GM19025 (cell line): ENCODE data around the gene LRGUK.
A peak's percentile ranks its signal among the peaks of the same experiment; 100 is the strongest.
"Not testable (repeated sequence)": the region's sequence is repeated elsewhere in the genome, so short reads cannot be mapped to it uniquely, and the experiment has no call there.

Experiments
- ATAC-seq: cut with Tn5 transposase; IDR thresholded peaks from one replicate; pipeline ENCODE4 v1.9.1; 2021; ENCODE audit warnings: mild to moderate bottlenecking, low read depth, moderate library complexity; ENCODE audit not compliant: unreplicated experiment

The LRGUK gene

GRCh38 chr7:134126966-134127848 lies at the start of gene LRGUK:
Gene LRGUK (plus strand): TSS chr7:134127340. CDS start chr7:134127368, 28 bp downstream.
- ATAC-seq, result peak; percentile 100

DNA sequence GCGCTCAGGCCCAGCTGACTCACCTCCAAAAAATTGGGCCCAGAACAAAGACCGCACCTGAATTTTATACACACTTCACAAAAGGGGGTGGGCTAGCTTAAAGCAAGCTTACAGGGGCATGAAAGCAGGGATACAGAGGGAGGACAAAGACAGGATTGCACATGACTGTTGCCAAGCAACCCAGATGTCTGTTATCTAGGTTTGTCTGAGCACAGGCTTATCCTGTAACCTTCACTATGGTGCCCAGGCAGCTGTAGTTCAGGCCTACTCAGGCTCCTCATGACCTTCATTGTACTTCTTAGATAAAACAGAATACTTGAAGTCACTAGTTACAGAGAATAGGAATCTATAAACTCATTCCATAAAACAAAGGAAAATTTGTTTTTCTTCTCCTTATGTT lies 49.6 kb upstream of the LRGUK start:
- ATAC-seq, result not testable (repeated sequence)

DNA sequence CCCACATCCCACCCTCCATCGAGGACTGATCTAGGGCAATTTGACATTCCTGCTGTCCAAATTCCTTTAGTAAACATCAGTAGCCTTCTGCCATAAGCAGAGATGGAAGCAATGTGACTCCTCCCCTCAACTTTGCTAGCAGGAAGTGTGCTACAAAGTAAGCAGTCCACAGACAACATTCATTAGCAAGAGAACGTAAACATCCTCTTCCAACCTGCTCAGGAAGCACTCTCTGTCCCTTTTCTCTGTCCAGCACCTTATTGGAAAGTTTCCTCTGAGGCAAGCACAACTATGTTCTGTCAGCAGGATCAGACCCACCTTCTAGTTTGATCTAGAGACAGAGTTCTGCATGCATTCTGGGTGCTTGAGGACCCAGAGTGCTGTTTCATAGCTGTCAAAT lies 48.1 kb upstream of the LRGUK start:
- no peak for ATAC-seq

DNA sequence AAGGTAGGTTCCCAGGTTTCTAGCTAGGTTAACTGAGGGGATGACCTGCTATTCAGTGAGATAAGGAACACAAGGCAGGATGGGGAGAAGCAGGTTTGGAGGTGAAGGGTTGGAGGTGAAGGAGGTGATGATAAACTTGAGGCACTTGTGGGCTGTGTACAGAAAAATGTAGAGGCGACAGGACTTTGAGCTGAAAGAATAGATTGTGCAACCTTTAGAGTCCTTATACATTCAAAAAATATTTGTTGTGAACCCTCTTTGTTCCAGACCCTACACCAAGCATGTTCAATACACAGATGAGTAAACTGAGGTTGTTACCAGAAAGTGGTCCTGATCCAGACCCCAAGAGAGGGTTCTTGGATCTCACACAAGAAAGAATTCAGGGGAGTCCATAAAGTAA lies 45.4 kb upstream of the LRGUK start:
- ATAC-seq, result no peak

- ATAC-seq, result no peak
These were observed 43.2 kb upstream of the LRGUK start for GRCh38 chr7:134083766-134084487.

GRCh38 chr7:134084488-134085144 lies 42.5 kb upstream of the LRGUK start:
- ATAC-seq, result peak; percentile 51

GRCh38 chr7:134085311-134085710 lies 41.8 kb upstream of the LRGUK start:
- no peak for ATAC-seq

GRCh38 chr7:134086998-134087735 lies 40.0 kb upstream of the LRGUK start:
- no peak for ATAC-seq

GRCh38 chr7:134088199-134088598 lies 38.9 kb upstream of the LRGUK start:
- ATAC-seq, result no peak

DNA sequence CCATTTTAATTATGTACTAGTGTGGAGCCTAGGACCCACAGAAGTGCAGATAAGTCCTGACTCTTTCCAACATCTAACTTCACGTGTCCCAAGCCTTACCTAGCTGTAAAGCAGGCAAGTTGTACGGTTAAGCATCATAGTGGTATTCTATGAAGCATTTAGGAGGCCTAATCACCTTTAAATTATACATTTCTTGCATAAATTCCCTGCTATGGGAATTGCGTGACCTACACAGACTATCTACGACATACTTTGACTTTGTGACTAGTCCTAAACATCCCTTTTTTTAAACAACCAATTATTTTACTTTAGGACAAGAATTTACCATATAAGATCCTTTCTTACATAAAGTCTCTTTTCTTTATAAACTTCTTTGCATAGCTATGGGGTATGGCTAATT lies 37.7 kb upstream of the LRGUK start:
- ATAC-seq, result no peak

GRCh38 chr7:134098072-134098471 lies 29.1 kb upstream of the LRGUK start:
- ATAC-seq, result no peak

GRCh38 chr7:134101716-134102115 lies 25.4 kb upstream of the LRGUK start:
- no peak for ATAC-seq

- no peak for ATAC-seq
These were observed 23.0 kb upstream of the LRGUK start for GRCh38 chr7:134104166-134104565.

DNA sequence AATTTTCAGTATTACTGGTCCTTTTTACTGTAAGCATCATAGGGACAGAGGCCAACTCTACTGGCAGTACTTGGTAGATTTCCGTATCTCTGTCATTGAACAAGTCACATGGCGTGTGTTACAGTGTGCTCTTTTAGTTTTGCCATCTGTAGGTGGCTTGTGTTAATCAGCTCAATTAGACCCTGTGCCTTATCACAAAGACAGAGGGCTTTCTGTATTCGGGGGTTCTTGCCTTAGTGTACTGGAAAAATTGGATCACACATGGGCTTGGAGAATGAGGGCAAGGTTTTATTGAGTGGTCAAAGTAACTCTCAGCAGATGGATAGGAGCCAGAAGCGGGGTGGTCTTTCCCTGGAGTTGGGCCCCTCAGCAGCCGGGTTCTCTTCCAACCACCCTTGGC lies 21.3 kb upstream of the LRGUK start:
- ATAC-seq, result no peak

- no peak for ATAC-seq
These were observed 18.3 kb upstream of the LRGUK start for GRCh38 chr7:134108802-134109201.

GRCh38 chr7:134113655-134114054 lies 13.5 kb upstream of the LRGUK start:
- no peak for ATAC-seq

DNA sequence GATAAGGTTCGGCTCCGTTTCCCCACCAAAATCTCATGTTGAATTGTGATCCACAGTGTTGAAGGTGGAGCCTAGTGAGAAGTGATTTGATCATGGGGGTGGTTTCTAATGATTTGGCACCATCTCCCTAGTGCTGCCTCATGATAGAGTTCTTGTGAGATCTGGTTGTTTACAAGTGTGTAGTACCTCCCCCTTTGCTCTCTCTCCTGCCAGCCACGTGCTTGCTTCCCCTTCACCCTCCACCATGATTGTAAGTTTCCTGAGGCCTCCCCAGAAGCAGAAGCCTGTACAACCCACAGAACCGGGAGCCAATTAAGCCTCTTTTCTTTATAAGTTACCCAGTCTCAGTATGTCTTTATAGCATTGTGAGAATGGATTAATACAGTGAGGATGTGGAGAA lies 12.1 kb upstream of the LRGUK start:
- ATAC-seq, result no peak

DNA sequence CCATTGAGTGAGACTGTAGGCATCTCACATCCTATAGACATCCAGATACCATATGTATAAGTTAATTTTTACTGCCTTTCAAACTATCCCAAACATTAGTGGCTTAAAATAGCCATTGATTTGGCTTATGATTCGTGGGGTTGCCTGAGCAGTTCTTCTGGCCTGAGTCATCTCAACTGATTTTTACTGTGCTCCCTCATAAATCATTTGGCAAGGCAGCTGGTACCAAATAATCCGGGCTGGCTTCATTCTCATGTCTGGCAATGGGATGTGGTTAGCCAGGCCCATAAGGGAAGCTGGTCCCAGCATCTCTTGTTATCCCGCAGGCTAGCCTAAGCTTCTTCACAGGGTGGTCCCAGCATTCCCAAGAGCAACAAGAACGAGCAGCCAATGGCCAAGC lies 6.7 kb upstream of the LRGUK start:
- ATAC-seq, result no peak

GRCh38 chr7:134121632-134122139 lies 5.5 kb upstream of the LRGUK start:
- no peak for ATAC-seq

DNA sequence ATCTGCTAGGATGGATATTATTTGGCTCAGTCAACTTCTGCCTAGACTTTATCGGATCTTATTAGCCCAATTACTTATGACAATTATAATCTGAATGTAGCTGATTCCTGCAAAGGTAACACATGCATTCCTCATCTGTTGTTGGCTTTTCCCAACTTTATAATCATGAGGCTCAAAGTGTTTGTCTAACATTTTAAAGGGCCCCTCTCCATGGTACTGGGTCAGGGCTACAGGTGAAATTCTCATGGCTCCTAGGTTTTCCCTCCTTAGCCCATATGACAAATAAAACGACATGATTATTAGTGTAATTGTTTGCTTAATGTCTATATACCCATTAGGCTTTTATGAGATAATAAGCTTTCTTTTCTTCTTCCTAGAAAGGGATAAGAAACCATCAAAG lies 4.2 kb upstream of the LRGUK start:
- no peak for ATAC-seq
